Measurements from ENCODE around the gene PROSER2. TPM values are rescaled to one million over a fixed set of nuclear protein-coding genes. Genes with fewer than 3 reads are reported as not detected.

The PROSER2 gene
- polyA plus RNA-seq, 3 donors, result 1.2 to 2.2 (median 2.0) TPM

DNA sequence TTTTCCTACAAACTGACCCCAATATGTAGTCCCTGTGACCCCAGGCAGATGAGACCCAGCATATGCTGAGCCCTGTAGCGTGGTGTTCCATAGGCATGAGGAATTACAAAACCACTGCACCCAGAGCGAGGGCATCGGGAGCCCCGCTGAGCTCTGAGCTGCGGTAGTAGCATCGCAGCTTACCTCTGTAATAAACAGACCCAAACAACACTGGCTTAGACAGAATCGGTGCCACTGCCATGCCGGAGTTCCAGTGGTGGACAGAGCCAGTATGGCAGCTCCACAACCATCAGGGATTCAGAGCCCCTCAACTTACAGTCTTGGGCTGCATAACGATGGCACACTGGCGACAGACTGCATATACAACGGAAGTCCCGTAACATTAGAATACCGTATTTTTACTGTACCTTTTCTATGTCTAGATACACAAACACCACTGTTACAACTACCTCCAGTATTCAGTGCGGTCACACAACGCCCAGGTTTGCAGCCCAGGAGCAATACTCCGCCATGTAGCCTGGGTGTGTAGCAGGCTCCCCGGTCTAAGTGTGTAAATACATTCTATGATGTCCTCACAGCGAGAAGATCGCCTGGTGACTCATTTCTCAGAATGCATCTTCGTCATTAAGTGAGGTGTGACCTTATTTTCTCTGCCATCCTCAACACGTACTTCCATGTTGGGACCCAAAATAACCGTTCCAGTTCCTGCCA is 68.8 kb downstream of the PROSER2 start:
- no peaks in the 10 kb centered on the region for H3K4me1 ChIP-seq (ENCODE audit: control insufficient read depth in 1 of 2, insufficient read depth in 2 of 2, low read length in 2 of 2)
- Mint-ChIP-seq H3K9me3 (peaks cover 0 to 10% (median 3%) of the 10 kb centered on the region in 7 donors), H3K4me3 (no peak overlapping the region), H3K36me3 (no peaks in the 10 kb centered on the region), H3K27ac (no peak overlapping the region), H3K27me3 (ENCODE audit: low read depth in 3 of 3) (peaks cover 0 to 8% (median 0%) of the 10 kb centered on the region in 3 donors), H3K4me1 (no peaks in the 10 kb centered on the region)
- no peak overlapping the region for H3K4me3 ChIP-seq (replicated peaks in 1 of 3; ENCODE audit: low read depth in 2 of 3, low read length in 3 of 3)
- H3K36me3 ChIP-seq (replicated peaks in 1 of 2; ENCODE audit: control insufficient read depth in 1 of 2, insufficient read depth in 2 of 2, low read length in 2 of 2), result no peaks in the 10 kb centered on the region
- no peak overlapping the region for H2AFZ ChIP-seq (ENCODE audit: insufficient read depth, low read depth, low read length, poor library complexity, severe bottlenecking)
- peaks cover 0 to 9% of the 10 kb centered on the region in 2 donors for H3K9me3 ChIP-seq (replicated peaks in 1 of 2; ENCODE audit: control insufficient read depth in 1 of 2, insufficient read depth in 1 of 2, low read length in 2 of 2)
- DNase-seq, result no peak
- H3K27ac ChIP-seq (ENCODE audit: low read depth in 1 of 2, low read length in 2 of 2), result no peak overlapping the region
- no peak for TF ChIP-seq CTCF (IDR thresholded peaks at IDR 0.05)
- no peaks in the 10 kb centered on the region for H3K79me2 ChIP-seq (ENCODE audit: insufficient read depth, low read length)
- no peak overlapping the region for H3K9ac ChIP-seq (ENCODE audit: insufficient read depth, low read length, poor library complexity, severe bottlenecking)
- H3K4me2 ChIP-seq (replicated peaks; ENCODE audit: extremely low read depth, low read length, poor library complexity, severe bottlenecking), result no peak overlapping the region
- intact Hi-C loops (cut with micrococcal nuclease), result no loop called here
- no peaks in the 10 kb centered on the region for H3K27me3 ChIP-seq (ENCODE audit: control insufficient read depth in 2 of 2, insufficient read depth in 2 of 2, low read length in 2 of 2)
- 98% methylated on average over 21 of the region's 22 CpGs for WGBS (ENCODE audit: insufficient coverage)
- no peaks in the 10 kb centered on the region for H4K20me1 ChIP-seq (ENCODE audit: insufficient read depth, low read length)

DNA sequence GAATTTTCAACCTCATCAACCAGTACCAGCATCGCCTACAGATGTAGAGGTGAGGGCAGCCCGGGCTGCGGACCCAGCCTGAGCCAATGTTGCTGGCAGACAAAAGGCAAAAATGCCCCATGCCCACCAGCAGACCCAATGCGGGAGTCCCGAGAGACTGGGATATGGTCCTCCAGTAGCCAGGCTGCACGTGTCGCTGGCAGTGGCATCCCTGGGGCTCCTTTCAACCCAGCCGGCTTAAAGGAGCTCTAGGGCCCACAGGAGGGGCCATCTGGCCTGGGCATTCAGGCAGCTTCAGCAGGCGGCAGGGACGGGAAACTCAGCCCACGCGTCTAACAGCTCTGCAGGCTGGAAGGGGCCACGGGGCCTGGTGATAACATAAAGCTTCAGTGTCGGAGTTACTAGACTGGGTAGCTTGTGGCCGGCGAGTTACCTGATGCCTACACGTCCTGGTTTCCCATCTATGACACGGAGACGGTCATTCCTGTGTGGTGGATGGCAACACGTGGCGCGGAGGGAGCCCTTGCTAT is 70.7 kb downstream of the PROSER2 start:
- H3K4me3 Mint-ChIP-seq, result no peak overlapping the region
- Histone ChIP-seq H3K27ac (ENCODE audit: low read depth in 1 of 2, low read length in 2 of 2) (no peak overlapping the region), H3K79me2 (ENCODE audit: insufficient read depth, low read length) (no peaks in the 10 kb centered on the region), H3K4me2 (replicated peaks; ENCODE audit: extremely low read depth, low read length, poor library complexity, severe bottlenecking) (no peak overlapping the region), H3K4me1 (ENCODE audit: control insufficient read depth in 1 of 2, insufficient read depth in 2 of 2, low read length in 2 of 2) (no peaks in the 10 kb centered on the region), H3K4me3 (replicated peaks in 1 of 3; ENCODE audit: low read depth in 2 of 3, low read length in 3 of 3) (no peak overlapping the region), H4K20me1 (ENCODE audit: insufficient read depth, low read length) (no peaks in the 10 kb centered on the region), H3K9ac (ENCODE audit: insufficient read depth, low read length, poor library complexity, severe bottlenecking) (no peak overlapping the region), H3K27me3 (ENCODE audit: control insufficient read depth in 2 of 2, insufficient read depth in 2 of 2, low read length in 2 of 2) (no peaks in the 10 kb centered on the region), H2AFZ (ENCODE audit: insufficient read depth, low read depth, low read length, poor library complexity, severe bottlenecking) (no peak overlapping the region), H3K9me3 (replicated peaks in 1 of 2; ENCODE audit: control insufficient read depth in 1 of 2, insufficient read depth in 1 of 2, low read length in 2 of 2) (peaks cover 0 to 9% of the 10 kb centered on the region in 2 donors), H3K36me3 (replicated peaks in 1 of 2; ENCODE audit: control insufficient read depth in 1 of 2, insufficient read depth in 2 of 2, low read length in 2 of 2) (no peaks in the 10 kb centered on the region)
- H3K27ac Mint-ChIP-seq, result no peak overlapping the region
- H3K9me3 Mint-ChIP-seq, result peaks cover 0 to 10% (median 3%) of the 10 kb centered on the region in 7 donors
- intact Hi-C loops (cut with micrococcal nuclease), result no loop called here
- H3K36me3 Mint-ChIP-seq, result no peaks in the 10 kb centered on the region
- H3K4me1 Mint-ChIP-seq, result no peaks in the 10 kb centered on the region
- H3K27me3 Mint-ChIP-seq (ENCODE audit: low read depth in 3 of 3), result peaks cover 0 to 8% (median 0%) of the 10 kb centered on the region in 3 donors
- no peak for DNase-seq
- TF ChIP-seq CTCF (IDR thresholded peaks at IDR 0.05), result no peak
- 99% methylated on average over 20 of the region's 22 CpGs for whole genome bisulfite sequencing (ENCODE audit: insufficient coverage)

All from CD14-positive monocyte (primary cell).